GM19438 (cell line): ENCODE data around the gene PSD4.

Source experiments
- ATAC-seq: cut with Tn5 transposase; IDR thresholded peaks from one replicate; pipeline ENCODE4 v1.9.1; 2021; ENCODE audit warnings: low read depth; ENCODE audit not compliant: unreplicated experiment

The PSD4 gene

GRCh38 chr2:113219889-113220641 lies 46.3 kb downstream of the PSD4 start:
- ATAC-seq, result no peak

- no peak for ATAC-seq
Observed at GRCh38 chr2:113220970-113221708, 47.4 kb downstream of the PSD4 start.

GRCh38 chr2:113221846-113222245 lies 48.1 kb downstream of the PSD4 start:
- no peak for ATAC-seq

- no peak for ATAC-seq
Observed at GRCh38 chr2:113223813-113224212, 50.0 kb downstream of the PSD4 start.

GRCh38 chr2:113224647-113225236 lies 51.0 kb downstream of the PSD4 start:
- ATAC-seq, result no peak

GRCh38 chr2:113225263-113226259 lies 51.8 kb downstream of the PSD4 start:
- ATAC-seq, result no peak

- ATAC-seq, result no peak
Observed at GRCh38 chr2:113226462-113226861, 52.7 kb downstream of the PSD4 start.

- ATAC-seq, result no peak
Observed at GRCh38 chr2:113227290-113227689, 53.5 kb downstream of the PSD4 start.

- ATAC-seq, result no peak
Observed at GRCh38 chr2:113227698-113228097, 53.9 kb downstream of the PSD4 start.

GRCh38 chr2:113228351-113228750 lies 54.6 kb downstream of the PSD4 start:
- ATAC-seq, result no peak

- no peak for ATAC-seq
Observed at GRCh38 chr2:113228991-113229716, 55.4 kb downstream of the PSD4 start.

GRCh38 chr2:113229795-113230194 lies 56.0 kb downstream of the PSD4 start:
- ATAC-seq, result no peak

GRCh38 chr2:113230531-113230930 lies 56.8 kb downstream of the PSD4 start:
- ATAC-seq, result no peak

GRCh38 chr2:113231064-113231463 lies 57.3 kb downstream of the PSD4 start:
- ATAC-seq, result no peak

- ATAC-seq, result no peak
Observed at GRCh38 chr2:113232123-113232522, 58.4 kb downstream of the PSD4 start.

GRCh38 chr2:113232740-113233139 lies 59.0 kb downstream of the PSD4 start:
- ATAC-seq, result no peak

GRCh38 chr2:113233593-113234550 lies 60.1 kb downstream of the PSD4 start:
- no peak for ATAC-seq

- no peak for ATAC-seq
Observed at GRCh38 chr2:113234721-113235346, 61.1 kb downstream of the PSD4 start.
